ENCODE results near the gene SLC35D1. TPM values are rescaled to one million over a fixed set of nuclear protein-coding genes. Genes with fewer than 3 reads are reported as not detected.
"Not testable (repeated sequence)": the region's sequence is repeated elsewhere in the genome, so short reads cannot be mapped to it uniquely, and the experiment has no call there.

Gene SLC35D1
- total RNA-seq, 2 donors from 2014 or later = 3.3 to 4.9 TPM

GRCh38 chr1:66978201-66978600 lies 75.7 kb downstream of the SLC35D1 start:
- H3K36me3 ChIP-seq = peaks cover 73% of the 10 kb centered on the region
- H3K4me3 ChIP-seq = no peak overlapping the region
- TF ChIP-seq CTCF (IDR thresholded peaks at IDR 0.05) = no peak
- H3K4me1 ChIP-seq = peaks cover 0 to 8% of the 10 kb centered on the region in 2 donors
- no peak for DNase-seq (ENCODE audit: low spot score)
- no peaks in the 10 kb centered on the region for H3K9me3 ChIP-seq
- no peak overlapping the region for H3K27ac ChIP-seq
- no peaks in the 10 kb centered on the region for H3K27me3 ChIP-seq

GRCh38 chr1:66968574-66968973 lies 85.4 kb downstream of the SLC35D1 start:
- Histone ChIP-seq H3K9me3 (peaks cover 0 to 10% of the 10 kb centered on the region in 2 donors), H3K27me3 (no peaks in the 10 kb centered on the region), H3K4me3 (no peak overlapping the region), H3K27ac (no peak overlapping the region), H3K4me1 (no peaks in the 10 kb centered on the region), H3K36me3 (peaks cover 51% of the 10 kb centered on the region)
- no peak for TF ChIP-seq CTCF (IDR thresholded peaks at IDR 0.05)
- no peak for DNase-seq (ENCODE audit: low spot score)

DNA sequence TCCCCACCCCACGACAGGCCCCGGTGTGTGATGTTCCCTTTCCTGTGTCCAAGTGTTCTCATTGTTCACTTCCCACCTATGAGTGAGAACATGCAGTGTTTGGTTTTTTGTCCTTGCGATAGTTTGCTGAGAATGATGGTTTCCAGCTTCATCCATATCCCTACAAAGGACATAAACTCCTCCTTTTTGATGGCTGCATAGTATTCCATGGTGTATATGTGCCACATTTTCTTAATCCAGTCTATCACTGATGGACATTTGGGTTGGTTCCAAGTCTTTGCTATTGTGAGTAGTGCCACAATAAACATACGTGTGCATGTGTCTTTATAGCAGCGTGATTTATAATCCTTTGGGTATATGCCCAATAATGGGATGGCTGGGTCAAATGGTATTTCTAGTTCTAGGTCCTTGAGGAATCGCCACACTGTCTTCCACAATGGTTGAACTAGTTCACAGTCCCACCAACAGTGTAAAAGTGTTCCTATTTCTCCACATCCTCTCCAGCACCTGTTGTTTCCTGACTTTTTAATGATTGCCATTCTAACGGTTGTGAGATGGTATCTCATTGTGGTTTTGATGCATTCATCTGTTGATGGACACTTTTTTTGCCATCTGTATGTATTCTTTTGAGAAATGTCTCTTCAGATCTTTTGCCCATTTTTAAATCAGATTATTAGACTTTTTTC lies 87.6 kb downstream of the SLC35D1 start:
- H3K27me3 ChIP-seq; H3K4me3 ChIP-seq; H3K27ac ChIP-seq; H3K9me3 ChIP-seq; H3K4me1 ChIP-seq; DNase-seq (ENCODE audit: low spot score): not testable (repeated sequence)
- peaks cover 56% of the 10 kb centered on the region for H3K36me3 ChIP-seq

GRCh38 chr1:66957938-66958337 lies 96.0 kb downstream of the SLC35D1 start:
- Histone ChIP-seq H3K36me3 (peaks cover 50% of the 10 kb centered on the region), H3K4me3 (no peak overlapping the region), H3K27ac (no peak overlapping the region), H3K9me3 (no peaks in the 10 kb centered on the region), H3K4me1 (no peaks in the 10 kb centered on the region), H3K27me3 (no peaks in the 10 kb centered on the region)
- no peak for DNase-seq (ENCODE audit: low spot score)
- no peak for TF ChIP-seq CTCF (IDR thresholded peaks at IDR 0.05)

- Histone ChIP-seq H3K4me1 (no peaks in the 10 kb centered on the region), H3K27me3 (no peaks in the 10 kb centered on the region), H3K27ac (no peak overlapping the region), H3K36me3 (peaks cover 39% of the 10 kb centered on the region), H3K9me3 (no peaks in the 10 kb centered on the region), H3K4me3 (no peak overlapping the region)
- TF ChIP-seq CTCF (IDR thresholded peaks at IDR 0.05) = no peak
- no peak for DNase-seq (ENCODE audit: low spot score)
Observed at GRCh38 chr1:66954208-66954607, 99.7 kb downstream of the SLC35D1 start.

- H3K27ac ChIP-seq = no peak overlapping the region
- DNase-seq (ENCODE audit: low spot score) = no peak
- no peak for TF ChIP-seq CTCF (IDR thresholded peaks at IDR 0.05)
- peaks cover 54% of the 10 kb centered on the region for H3K36me3 ChIP-seq
- H3K9me3 ChIP-seq = no peaks in the 10 kb centered on the region
- H3K27me3 ChIP-seq = no peaks in the 10 kb centered on the region
- H3K4me3 ChIP-seq = no peak overlapping the region
- no peaks in the 10 kb centered on the region for H3K4me1 ChIP-seq
Observed at GRCh38 chr1:66951513-66951912, 102.4 kb downstream of the SLC35D1 start.

Other genes with a start within 250 kb of the SLC35D1 start
- 10 to 100 TPM in 1 of 2 donors, 1 to 10 TPM in 1; 6.9 to 10.3 TPM for gene DNAI4, start 129.3 kb downstream of the SLC35D1 start, total RNA-seq
- gene MIER1, start 129.2 kb downstream of the SLC35D1 start, total RNA-seq = 10 to 100 TPM; 18.2 to 18.4 TPM
- gene C1orf141, start 80.8 kb upstream of the SLC35D1 start, total RNA-seq = not detected
- gene IL23R, start 112.3 kb upstream of the SLC35D1 start, total RNA-seq = not detected

All from right atrium auricular region (tissue), 2 donors.